BJ (cell line): ENCODE measurements around the gene GMCL2. TPM values are rescaled to one million over a fixed set of nuclear protein-coding genes. Genes with fewer than 3 reads are reported as not detected.

Source experiments
- CTCF ChIA-PET: fragments of 350-600 bp; formaldehyde crosslinking; extraction: SDS; loops from one replicate; lab custom pipeline; 2021; ENCODE audit warnings: antibody characterized with exemption, inconsistent platforms; lab: Yijun Ruan, JAX
- POLR2A ChIA-PET: fragments of 300-600 bp; sonication (Branson Sonifier 250); formaldehyde crosslinking; extraction: SDS; loops from one replicate; lab custom pipeline; 2021; ENCODE audit warnings: antibody characterized with exemption; lab: Charles Lee
- DNase-seq: peaks from one replicate; pipeline ENCODE4 v3.0.0-alpha.2; 2011; ENCODE audit warnings: low read depth
- H3K27me3 ChIP-seq: 2 replicates; pipeline ENCODE4 v1.6.0; 2011; ENCODE audit warnings: low read length; ENCODE audit not compliant: control insufficient read depth, insufficient read depth
- H3K36me3 ChIP-seq: 2 replicates; pipeline ENCODE4 v1.5.1; 2011; ENCODE audit warnings: low read length; ENCODE audit not compliant: control insufficient read depth, insufficient read depth
- H3K4me3 ChIP-seq: 2 replicates; pipeline ENCODE4 v1.5.1; 2011; ENCODE audit warnings: low read depth, mild to moderate bottlenecking, control low read depth, low read length
- polyA plus RNA-seq: library from polyadenylated mRNA; depleted of rRNA; stranded (reverse); fragments of >200 nt; gene quantifications from 2 replicates; pipeline ENCODE4 v1.2.3, GENCODE V29; 2011
- TF ChIP-seq, protein P1 (sequence below): IDR thresholded peaks from 2 replicates; pipeline ENCODE4 v1.5.1; 2011; ENCODE audit warnings: low read depth, mild to moderate bottlenecking, control low read depth, inconsistent platforms, low read length, moderate library complexity; ENCODE audit not compliant: insufficient read depth

GMCL2 gene
- polyA plus RNA-seq, 1 experiment, result not detected

- H3K4me3 ChIP-seq, result no peak overlapping the region
- TF ChIP-seq, protein P1, sequence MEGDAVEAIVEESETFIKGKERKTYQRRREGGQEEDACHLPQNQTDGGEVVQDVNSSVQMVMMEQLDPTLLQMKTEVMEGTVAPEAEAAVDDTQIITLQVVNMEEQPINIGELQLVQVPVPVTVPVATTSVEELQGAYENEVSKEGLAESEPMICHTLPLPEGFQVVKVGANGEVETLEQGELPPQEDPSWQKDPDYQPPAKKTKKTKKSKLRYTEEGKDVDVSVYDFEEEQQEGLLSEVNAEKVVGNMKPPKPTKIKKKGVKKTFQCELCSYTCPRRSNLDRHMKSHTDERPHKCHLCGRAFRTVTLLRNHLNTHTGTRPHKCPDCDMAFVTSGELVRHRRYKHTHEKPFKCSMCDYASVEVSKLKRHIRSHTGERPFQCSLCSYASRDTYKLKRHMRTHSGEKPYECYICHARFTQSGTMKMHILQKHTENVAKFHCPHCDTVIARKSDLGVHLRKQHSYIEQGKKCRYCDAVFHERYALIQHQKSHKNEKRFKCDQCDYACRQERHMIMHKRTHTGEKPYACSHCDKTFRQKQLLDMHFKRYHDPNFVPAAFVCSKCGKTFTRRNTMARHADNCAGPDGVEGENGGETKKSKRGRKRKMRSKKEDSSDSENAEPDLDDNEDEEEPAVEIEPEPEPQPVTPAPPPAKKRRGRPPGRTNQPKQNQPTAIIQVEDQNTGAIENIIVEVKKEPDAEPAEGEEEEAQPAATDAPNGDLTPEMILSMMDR, result no peak
- H3K27me3 ChIP-seq, result no peaks in the 10 kb centered on the region
- H3K36me3 ChIP-seq, result peaks cover 57% of the 10 kb centered on the region
- no peak for DNase-seq
- ChIA-PET POLR2A (no interaction called here), CTCF (no interaction called here)
These were observed 22.9 kb upstream of the GMCL2 start for GRCh38 chr5:178210073-178210535.

DNA sequence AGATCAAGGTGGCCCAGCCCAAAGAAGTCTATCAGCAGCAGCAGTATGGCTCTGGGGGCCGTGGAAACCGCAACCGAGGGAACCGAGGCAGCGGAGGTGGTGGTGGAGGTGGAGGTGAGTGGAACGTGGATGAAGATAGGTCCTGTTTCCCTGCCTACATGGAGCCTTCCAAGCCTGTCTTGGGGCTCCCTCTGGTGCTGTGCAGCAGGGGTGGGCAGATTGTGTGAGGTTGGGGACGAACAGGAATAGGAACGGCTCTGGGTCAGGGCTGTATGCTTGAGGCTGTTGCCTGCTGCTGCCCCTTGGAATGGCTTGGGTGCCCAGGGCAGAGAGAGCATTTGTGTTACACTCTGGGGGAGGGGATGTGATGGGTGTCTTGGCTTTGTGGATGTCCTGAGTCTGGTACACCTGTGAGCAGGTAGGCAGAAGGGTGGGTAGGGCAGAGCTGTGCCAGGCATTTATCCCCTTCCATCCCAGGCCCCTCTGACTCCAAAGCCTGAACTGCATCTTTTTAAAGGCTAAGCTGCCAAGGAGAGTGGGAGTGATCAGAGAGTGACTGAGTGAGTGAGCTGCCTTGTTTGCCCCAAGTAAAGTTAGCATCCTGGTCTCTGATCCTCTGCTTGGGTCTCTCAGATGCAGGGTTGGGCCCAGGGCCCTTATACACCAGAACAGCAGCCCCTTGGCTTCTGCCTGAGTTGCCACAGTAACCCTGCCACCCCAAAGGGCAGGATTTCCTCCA lies 22.3 kb upstream of the GMCL2 start:
- peaks cover 53% of the 10 kb centered on the region for H3K36me3 ChIP-seq
- CTCF ChIA-PET, result no interaction called here
- TF ChIP-seq, protein P1, result no peak
- H3K4me3 ChIP-seq, result no peak overlapping the region
- DNase-seq, result no peak
- POLR2A ChIA-PET, result no interaction called here
- H3K27me3 ChIP-seq, result no peaks in the 10 kb centered on the region

DNA sequence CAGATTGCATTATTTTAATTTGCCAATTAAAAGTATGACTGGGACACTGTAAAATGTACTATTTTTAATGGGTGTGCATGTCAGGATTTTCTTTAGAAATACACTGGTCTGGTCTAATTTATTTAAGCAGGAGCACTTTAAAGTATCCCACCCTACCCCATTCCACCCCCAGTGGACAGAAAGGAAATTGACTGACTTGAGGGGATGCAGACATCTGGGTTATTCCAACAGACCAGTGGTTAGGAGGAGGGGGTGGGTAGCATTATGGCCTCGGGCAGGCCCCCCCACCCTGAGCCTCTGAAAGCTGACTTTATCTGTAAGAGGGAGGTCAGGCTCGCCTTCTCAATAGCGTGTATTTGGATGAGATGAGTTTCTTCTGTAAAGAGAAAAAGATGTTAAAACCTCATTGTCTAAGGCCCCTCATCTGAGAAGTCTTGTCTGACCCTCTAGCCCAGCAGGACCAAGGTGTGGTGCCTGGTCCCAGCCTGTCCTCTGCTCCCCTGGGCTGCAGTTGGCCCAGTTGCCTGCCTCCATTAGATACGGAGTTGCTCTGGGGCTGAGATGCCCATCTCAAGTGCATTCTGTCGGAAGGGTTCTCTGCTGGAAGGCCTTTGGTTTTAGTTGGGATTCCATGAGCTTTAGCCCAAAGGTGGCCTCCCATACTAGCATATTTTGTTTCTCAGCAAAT lies 21.5 kb upstream of the GMCL2 start:
- Histone ChIP-seq H3K27me3 (no peaks in the 10 kb centered on the region), H3K36me3 (peaks cover 47% of the 10 kb centered on the region), H3K4me3 (no peak overlapping the region)
- TF ChIP-seq, protein P1, result 0 out of 2 replicates have a peak, but pooled peaks have one; percentile 19
- ChIA-PET CTCF (no interaction called here), POLR2A (no interaction called here)
- no peak for DNase-seq

GRCh38 chr5:178207917-178208280 lies 20.7 kb upstream of the GMCL2 start:
- no peak for DNase-seq
- no peaks in the 10 kb centered on the region for H3K27me3 ChIP-seq
- H3K4me3 ChIP-seq, result no peak overlapping the region
- POLR2A ChIA-PET, result no interaction called here
- peaks cover 41% of the 10 kb centered on the region for H3K36me3 ChIP-seq
- CTCF ChIA-PET, result no interaction called here
- TF ChIP-seq, protein P1, result no peak

DNA sequence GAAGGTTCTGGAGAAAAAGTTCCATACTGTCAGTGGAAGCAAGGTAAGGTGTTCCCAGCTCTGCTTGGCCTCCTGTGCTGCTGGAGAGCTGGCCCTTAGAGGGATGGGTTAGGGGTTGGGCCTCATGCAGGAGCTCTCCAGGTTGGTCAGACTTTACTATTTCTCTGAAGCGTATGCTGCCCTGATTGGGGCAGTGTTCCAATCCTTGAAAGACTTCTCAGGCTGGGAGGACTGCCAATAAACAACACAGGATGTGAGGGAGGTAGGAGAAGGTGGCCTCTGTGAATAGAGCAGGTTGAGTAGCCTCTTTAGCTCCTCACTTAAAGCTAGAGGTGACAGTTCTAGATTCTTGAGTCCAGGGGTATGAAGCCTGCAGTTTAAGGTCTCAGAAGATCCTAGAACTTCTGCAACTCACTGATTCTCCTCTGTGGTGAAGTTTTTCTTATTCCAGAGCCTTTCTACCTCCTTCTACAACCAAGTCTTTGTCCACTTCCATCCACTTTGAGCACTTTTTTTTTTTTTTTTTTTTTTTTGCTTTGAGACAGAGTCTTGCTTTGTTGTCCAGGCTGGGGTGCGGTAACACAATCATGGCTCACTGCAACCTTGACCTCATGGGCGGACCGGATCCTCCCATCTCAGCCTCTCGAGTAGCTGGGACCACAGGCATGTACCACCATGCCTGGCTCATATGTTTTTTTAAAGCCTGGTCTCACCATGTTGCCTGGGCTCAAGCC lies 20.2 kb upstream of the GMCL2 start:
- TF ChIP-seq, protein P1, result no peak
- POLR2A ChIA-PET, result no interaction called here
- Histone ChIP-seq H3K4me3 (no peak overlapping the region), H3K27me3 (no peaks in the 10 kb centered on the region), H3K36me3 (peaks cover 39% of the 10 kb centered on the region)
- CTCF ChIA-PET, result no interaction called here
- DNase-seq, result no peak
